IMR-90 (cell line): ENCODE results near the gene HDAC2. TPM values are rescaled to one million over a fixed set of nuclear protein-coding genes. Genes with fewer than 3 reads are reported as not detected.

Experiments used
- ATAC-seq: fragments of 200-7000 bp; cut with Tn5 transposase; 2 replicates; pipeline ENCODE4 v1.9.1; 2020; ENCODE audit warnings: low read depth, mild to moderate bottlenecking, moderate library complexity
- BruUV-seq: library from RNA; stranded (reverse); fragments of 400-500 nt; replicated peaks from 2 replicates; lab custom pipeline; 2021; lab: Mats Ljungman, UMichigan
- CTCF ChIA-PET: fragments of 300-600 bp; formaldehyde crosslinking; extraction: SDS; loops from one replicate; lab custom pipeline; 2021; ENCODE audit warnings: antibody characterized with exemption; lab: Yijun Ruan, JAX
- POLR2A ChIA-PET: fragments of 300-600 bp; sonication (Branson Sonifier 250); formaldehyde crosslinking; loops from one replicate; lab custom pipeline; 2022; ENCODE audit warnings: antibody characterized with exemption; ENCODE audit not compliant: unreplicated experiment; lab: Charles Lee
- DNase-seq: peaks from one replicate; pipeline ENCODE4 v3.0.0; 2013
- H2AFZ ChIP-seq: replicated peaks from 2 replicates; pipeline ENCODE3; 2013; ENCODE audit warnings: low read length, mild to moderate bottlenecking; ENCODE audit not compliant: poor library complexity
- H2AK5ac ChIP-seq: 2 replicates; pipeline ENCODE4 v1.6.1; 2013; ENCODE audit warnings: low read depth, low read length, inconsistent platforms
- H2AK9ac ChIP-seq: replicated peaks from 2 replicates; pipeline ENCODE3; 2013; ENCODE audit warnings: mild to moderate bottlenecking, low read depth, low read length, moderate library complexity; ENCODE audit not compliant: poor library complexity
- H2BK120ac ChIP-seq: 2 replicates; pipeline ENCODE4 v1.6.1; 2013; ENCODE audit warnings: low read depth, low read length, inconsistent platforms
- H2BK15ac ChIP-seq: 3 replicates; pipeline ENCODE4 v1.6.1; 2013; ENCODE audit warnings: low read depth, low read length, inconsistent platforms
- H2BK20ac ChIP-seq: 2 replicates; pipeline ENCODE4 v1.6.1; 2013; ENCODE audit warnings: low read depth, mild to moderate bottlenecking, inconsistent platforms, low read length, moderate library complexity
- H2BK5ac ChIP-seq: 2 replicates; pipeline ENCODE4 v1.6.1; 2013; ENCODE audit warnings: mild to moderate bottlenecking, low read depth, low read length, inconsistent platforms; ENCODE audit not compliant: poor library complexity, severe bottlenecking
- H3K14ac ChIP-seq: replicated peaks from 2 replicates; pipeline ENCODE4 v1.6.1; 2013; ENCODE audit warnings: low read depth, low read length, inconsistent platforms
- H3K18ac ChIP-seq: 2 replicates; pipeline ENCODE4 v1.6.1; 2013; ENCODE audit warnings: low read depth, low read length, control low read depth
- H3K23ac ChIP-seq: 2 replicates; pipeline ENCODE4 v1.6.1; 2013; ENCODE audit warnings: low read depth, low read length, inconsistent platforms
- H3K27ac ChIP-seq: 2 replicates; pipeline ENCODE4 v1.5.1; 2013; ENCODE audit warnings: mild to moderate bottlenecking, control low read depth, low read length; ENCODE audit not compliant: insufficient read depth
- H3K27me3 ChIP-seq: 2 replicates; pipeline ENCODE4 v1.6.1; 2013; ENCODE audit warnings: low read length; ENCODE audit not compliant: control insufficient read depth, insufficient read depth
- H3K36me3 ChIP-seq: 2 replicates; pipeline ENCODE4 v1.6.1; 2013; ENCODE audit warnings: low read length, mixed read lengths; ENCODE audit not compliant: control insufficient read depth, insufficient read depth
- H3K4ac ChIP-seq: 2 replicates; pipeline ENCODE4 v1.6.1; 2013; ENCODE audit warnings: low read depth, low read length, inconsistent platforms
- H3K4me1 ChIP-seq: 2 replicates; pipeline ENCODE4 v1.6.1; 2013; ENCODE audit warnings: low read length, mixed read lengths; ENCODE audit not compliant: control insufficient read depth, insufficient read depth
- H3K4me2 ChIP-seq: 2 replicates; pipeline ENCODE4 v1.6.1; 2013; ENCODE audit warnings: low read depth, mild to moderate bottlenecking, control low read depth, low read length, moderate library complexity
- H3K4me3 ChIP-seq: 2 replicates; pipeline ENCODE4 v1.5.1; 2013; ENCODE audit warnings: low read depth, mild to moderate bottlenecking, control low read depth, low read length, moderate library complexity; ENCODE audit not compliant: insufficient read depth
- H3K56ac ChIP-seq: 2 replicates; pipeline ENCODE4 v1.6.1; 2013; ENCODE audit warnings: low read length, inconsistent platforms; ENCODE audit not compliant: insufficient read depth; ENCODE audit errors: extremely low read depth
- H3K79me1 ChIP-seq, 2 experiments: 2 replicates each; pipeline ENCODE4 v1.6.1; 2013; ENCODE audit warnings: low read length in 2 of 2, inconsistent platforms in 1 of 2, low read depth in 1 of 2
- H3K9ac ChIP-seq: 2 replicates; pipeline ENCODE4 v1.6.1; 2013; ENCODE audit warnings: low read depth, low read length, control low read depth
- H3K9me1 ChIP-seq: 2 replicates; pipeline ENCODE4 v1.6.1; 2013; ENCODE audit warnings: low read length, inconsistent platforms; ENCODE audit not compliant: insufficient read depth
- H3K9me3 ChIP-seq: 2 replicates; pipeline ENCODE4 v1.6.1; 2013; ENCODE audit warnings: low read length; ENCODE audit not compliant: control insufficient read depth, insufficient read depth
- H4K20me1 ChIP-seq: 2 replicates; pipeline ENCODE4 v1.6.1; 2013; ENCODE audit warnings: low read length, inconsistent platforms; ENCODE audit not compliant: insufficient read depth
- H4K5ac ChIP-seq: 2 replicates; pipeline ENCODE4 v1.6.1; 2013; ENCODE audit warnings: mild to moderate bottlenecking, low read depth, low read length, control low read depth
- H4K8ac ChIP-seq, 2 experiments: 2 replicates each; pipeline ENCODE4 v1.6.1; 2013; ENCODE audit warnings: low read depth in 2 of 2, low read length in 2 of 2, control low read depth in 1 of 2, inconsistent platforms in 1 of 2
- H4K91ac ChIP-seq: 2 replicates; pipeline ENCODE4 v1.6.1; 2013; ENCODE audit warnings: low read depth, low read length, inconsistent platforms; ENCODE audit not compliant: insufficient read depth
- BHLHE40 ChIP-seq: fragments of 150-350 bp; IDR thresholded peaks from 2 replicates; pipeline ENCODE4 v1.6.1; 2016; ENCODE audit warnings: mild to moderate bottlenecking, low read depth, low read length
- CEBPB ChIP-seq: IDR thresholded peaks from 2 replicates; pipeline ENCODE4 v1.6.1; 2012; ENCODE audit warnings: low read depth, low read length, improper control_type of control experiment
- CHD1 ChIP-seq: IDR thresholded peaks from 2 replicates; pipeline ENCODE4 v1.6.1; 2012; ENCODE audit warnings: low read depth, low read length, improper control_type of control experiment
- CTCF ChIP-seq: conservative IDR thresholded peaks from 2 replicates; pipeline ENCODE4 v1.5.1; 2012; ENCODE audit warnings: mild to moderate bottlenecking, low read depth, low read length, improper control_type of control experiment
- ELK1 ChIP-seq: fragments of 150-350 bp; IDR thresholded peaks from 2 replicates; pipeline ENCODE4 v1.6.1; 2016; ENCODE audit warnings: low read depth, mild to moderate bottlenecking, low read length, moderate library complexity, borderline replicate concordance
- FOS ChIP-seq: fragments of 150-350 bp; IDR thresholded peaks from 2 replicates; pipeline ENCODE4 v1.6.1; 2016; ENCODE audit warnings: low read depth, low read length
- MAFK ChIP-seq: IDR thresholded peaks from 2 replicates; pipeline ENCODE4 v1.6.1; 2012; ENCODE audit warnings: low read depth, low read length, improper control_type of control experiment
- MAZ ChIP-seq: IDR thresholded peaks from 2 replicates; pipeline ENCODE4 v1.6.1; 2012; ENCODE audit warnings: low read depth, mild to moderate bottlenecking, low read length, improper control_type of control experiment, moderate library complexity, borderline replicate concordance
- MXI1 ChIP-seq: IDR thresholded peaks from 2 replicates; pipeline ENCODE4 v1.6.1; 2012; ENCODE audit warnings: low read depth, mild to moderate bottlenecking, low read length, moderate library complexity, borderline replicate concordance
- NFE2L2 ChIP-seq: fragments of 150-350 bp; IDR thresholded peaks from 2 replicates; pipeline ENCODE4 v1.6.1; 2016; ENCODE audit warnings: low read depth, mild to moderate bottlenecking, low read length
- POLR2A ChIP-seq: IDR thresholded peaks from 2 replicates; pipeline ENCODE4 v1.6.1; 2012; ENCODE audit warnings: mild to moderate bottlenecking, low read depth, low read length
- RAD21 ChIP-seq: IDR thresholded peaks from 2 replicates; pipeline ENCODE4 v1.6.1; 2012; ENCODE audit warnings: low read length, improper control_type of control experiment
- RCOR1 ChIP-seq: IDR thresholded peaks from 2 replicates; pipeline ENCODE4 v1.6.1; 2012; ENCODE audit warnings: mild to moderate bottlenecking, low read length, improper control_type of control experiment; ENCODE audit not compliant: insufficient replicate concordance
- RFX5 ChIP-seq: IDR thresholded peaks from 2 replicates; pipeline ENCODE4 v1.8.0; 2012; ENCODE audit warnings: low read depth, mild to moderate bottlenecking, low read length, moderate library complexity
- SMC3 ChIP-seq: fragments of 150-350 bp; IDR thresholded peaks from 2 replicates; pipeline ENCODE4 v1.6.1; 2016; ENCODE audit warnings: low read depth, mild to moderate bottlenecking, antibody characterized with exemption, low read length, moderate library complexity
- USF2 ChIP-seq: fragments of 150-350 bp; IDR thresholded peaks from 2 replicates; pipeline ENCODE4 v1.6.1; 2017; ENCODE audit warnings: mild to moderate bottlenecking, antibody characterized with exemption, low read length, low read depth
- WGBS, 2 experiments: methylation state at CpG; one replicate each; pipeline versions ENCODE4 v1.1.5 to v1.1.7; 2013; ENCODE audit warnings: missing lambda C conversion rate in 2 of 2; ENCODE audit not compliant: insufficient read length in 1 of 2; ENCODE audit errors: extremely low coverage in 2 of 2; 5-methylcytosine and 5-hydroxymethylcytosine counted together
- dilution Hi-C: fragments of 300-500 bp; cut with HindIII; formaldehyde crosslinking; loops from one replicate; pipeline ENCODE4 v1.14.3; 2018; ENCODE audit warnings: low sequenced_read_pairs; ENCODE audit not compliant: unreplicated experiment
- in situ Hi-C: fragments of 300-500 bp; cut with MboI; formaldehyde crosslinking; loops from 3 replicates; pipeline ENCODE4 v1.14.3; 2019; ENCODE audit warnings: low sequenced_read_pairs, inconsistent platforms, mixed read lengths
- intact Hi-C: fragments of 100-400 bp; cut with micrococcal nuclease; formaldehyde crosslinking; loops from 2 replicates; pipeline ENCODE4 v1.10.0; 2022
- polyA plus RNA-seq, 3 experiments: library from polyadenylated mRNA; depleted of rRNA; stranded (reverse); fragments of >200 nt; gene quantifications; 2 replicates each; pipeline ENCODE4 v1.2.3, GENCODE V29; 2012; ENCODE audit warnings: low replicate concordance in 1 of 3
- total RNA-seq: library from RNA; depleted of rRNA; stranded (reverse); fragments of >200 nt; gene quantifications from 2 replicates; pipeline ENCODE4 v1.2.3, GENCODE V29; 2012

Gene HDAC2
- total and polyA plus RNA-seq, 2 of the 4 experiments (the other 2 are of a cell fraction) = 72.6 to 122 TPM

GRCh38 chr6:113954653-113955052 is 16.3 kb downstream of the HDAC2 start:
- ChIA-PET POLR2A (interaction anchor here (0.5 kb wide), 1 partner anchor 12 kb away, joined by 3 read pairs; no protein-coding TSS in a partner anchor), CTCF (interaction anchor here (0.6 kb wide), 1 partner anchor 1459 kb away, joined by 3 read pairs; no protein-coding TSS in a partner anchor)
- WGBS, 2 experiments = no CpG with 5 or more reads among the region's 1 CpG
- Histone ChIP-seq H3K27ac (no peak overlapping the region), H3K4me2 (no peak overlapping the region), H2BK5ac (no peak overlapping the region), H3K4ac (no peak overlapping the region), H3K9me3 (no peaks in the 10 kb centered on the region), H2AK5ac (no peak overlapping the region), H3K14ac (no peak overlapping the region), H3K79me1 (peaks cover 17 to 39% of the 10 kb centered on the region in 2 experiments), H2BK120ac (no peak overlapping the region), H3K56ac (no peak overlapping the region), H4K5ac (no peak overlapping the region), H3K18ac (no peak overlapping the region), H3K9me1 (0 out of 2 replicates have a peak, but pooled peaks cover 2% of the 10 kb centered on the region), H2BK15ac (no peak overlapping the region), H2AK9ac (no peak overlapping the region), H3K9ac (no peak overlapping the region), H3K23ac (no peak overlapping the region), H4K91ac (no peak overlapping the region), H2AFZ (no peak overlapping the region), H3K27me3 (no peaks in the 10 kb centered on the region), H4K8ac (no peak overlapping the region), H2BK20ac (no peak overlapping the region), H3K36me3 (peaks cover 16% of the 10 kb centered on the region), H3K4me3 (no peak overlapping the region), H3K4me1 (peaks cover 3% of the 10 kb centered on the region), H4K20me1 (peaks cover 5% of the 10 kb centered on the region; the same call in 1 of the 2 replicates)
- DNase-seq = peak; percentile 25
- peak; percentile 32; the same call in 1 of the 2 replicates for ATAC-seq
- no peak for TF ChIP-seq ELK1
- TF ChIP-seq FOS = no peak
- no peak for TF ChIP-seq RCOR1
- no peak for TF ChIP-seq MAZ
- no peak for TF ChIP-seq POLR2A
- no peak for TF ChIP-seq CTCF
- TF ChIP-seq RFX5 = no peak
- TF ChIP-seq MAFK = no peak
- no peak for TF ChIP-seq RAD21
- TF ChIP-seq MXI1 = no peak
- TF ChIP-seq CEBPB = no peak
- no peak for TF ChIP-seq USF2
- no peak for TF ChIP-seq BHLHE40
- TF ChIP-seq NFE2L2 = no peak
- no peak for TF ChIP-seq CHD1
- TF ChIP-seq SMC3 = no peak
- in situ Hi-C loops (no loop called here), intact Hi-C loops (no loop called here), dilution Hi-C loops (no loop called here)
- BruUV-seq = no TSS peak
